HAP-1 (cell line): ENCODE measurements around the gene MBNL1.

Experiments
- DNase-seq, 2 experiments: peaks; one replicate each; pipeline ENCODE4 v3.0.0-alpha.2; 2016 to 2020; ENCODE audit warnings: low spot score in 2 of 2
- H3K27me3 ChIP-seq: fragments of 250-450 bp; sonication (Bioruptor Pico); 2 replicates; pipeline ENCODE4 v1.5.1; 2020; ENCODE audit warnings: low read depth, mild to moderate bottlenecking, moderate library complexity
- H3K36me3 ChIP-seq: fragments of 250-450 bp; sonication (Bioruptor Pico); replicated peaks from 2 replicates; pipeline ENCODE4 v1.5.1; 2020; ENCODE audit warnings: mild to moderate bottlenecking
- H3K4me1 ChIP-seq: fragments of 250-450 bp; sonication (Bioruptor Pico); 2 replicates; pipeline ENCODE4 v1.5.1; 2020; ENCODE audit warnings: mild to moderate bottlenecking
- H3K4me3 ChIP-seq: fragments of 250-450 bp; sonication (Bioruptor Pico); 2 replicates; pipeline ENCODE4 v1.5.1; 2020; ENCODE audit warnings: mild to moderate bottlenecking, moderate library complexity
- H3K9me3 ChIP-seq: fragments of 250-450 bp; sonication (Bioruptor Pico); 2 replicates; pipeline ENCODE4 v1.5.1; 2020; ENCODE audit warnings: mild to moderate bottlenecking, moderate library complexity
- in situ Hi-C: fragments of 300-500 bp; cut with MboI; formaldehyde crosslinking; loops from 3 replicates; pipeline ENCODE4 v1.14.3; 2020; ENCODE audit warnings: low sequenced_read_pairs, inconsistent platforms, mixed read lengths

The MBNL1 gene

DNA sequence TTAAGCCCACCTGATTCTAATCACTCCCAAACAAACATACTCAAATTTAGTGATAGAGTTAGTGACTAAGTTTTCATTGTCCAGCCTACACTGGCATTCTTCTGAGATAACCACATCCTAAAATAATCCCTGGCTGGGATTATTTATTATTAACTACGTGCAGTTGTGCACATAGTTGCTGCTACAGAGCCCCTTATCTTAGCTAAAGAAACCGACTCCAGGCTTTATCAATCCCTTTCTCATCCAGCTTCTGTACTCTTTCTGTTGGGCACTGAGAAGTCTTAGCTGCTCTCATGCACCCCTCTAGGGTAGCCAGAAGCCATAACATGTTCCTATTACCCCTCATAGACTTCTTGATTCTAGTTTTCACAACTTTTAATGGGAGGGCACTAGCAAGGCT lies 208.7 kb downstream of the MBNL1 start:
- Histone ChIP-seq H3K27me3 (no peaks in the 10 kb centered on the region), H3K36me3 (no peaks in the 10 kb centered on the region), H3K4me1 (no peaks in the 10 kb centered on the region), H3K9me3 (no peaks in the 10 kb centered on the region), H3K4me3 (no peak overlapping the region)
- DNase-seq = no peak
- in situ Hi-C loops = no loop called here

DNA sequence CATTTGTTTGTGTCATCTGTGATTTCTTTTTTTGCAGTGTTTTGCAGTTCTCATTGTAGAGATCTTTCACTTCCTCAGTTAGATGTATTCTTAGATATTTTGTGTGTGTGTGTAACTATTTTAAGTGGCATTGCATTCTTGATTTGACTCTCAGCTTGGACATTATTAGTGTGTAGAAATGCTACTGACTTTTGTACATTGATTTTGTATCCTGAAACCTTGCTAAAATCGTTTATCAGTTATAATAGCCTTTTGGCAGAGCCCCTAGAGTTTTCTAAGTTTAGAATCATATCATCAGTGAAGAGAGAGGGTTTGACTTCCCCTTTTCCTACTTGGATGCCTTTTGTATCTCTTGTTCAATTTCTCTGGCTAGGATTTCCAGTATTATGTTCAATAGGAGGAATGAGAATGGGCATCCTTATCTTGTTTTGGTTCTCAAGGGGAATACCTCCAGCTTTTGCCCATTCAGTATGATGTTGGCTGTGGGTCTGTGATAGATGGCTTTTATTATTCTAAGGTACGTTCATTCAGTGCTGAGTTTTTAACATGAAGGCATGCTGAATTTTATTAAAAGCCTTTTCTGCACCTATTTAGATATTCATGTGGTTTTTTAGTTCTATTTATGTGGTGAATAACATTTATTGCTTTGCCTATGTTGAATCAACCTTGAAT lies 211.7 kb downstream of the MBNL1 start:
- H3K36me3 ChIP-seq = no peaks in the 10 kb centered on the region
- no peak overlapping the region for H3K4me3 ChIP-seq
- no peak for DNase-seq
- no peaks in the 10 kb centered on the region for H3K27me3 ChIP-seq
- in situ Hi-C loops = no loop called here
- no peaks in the 10 kb centered on the region for H3K4me1 ChIP-seq
- no peaks in the 10 kb centered on the region for H3K9me3 ChIP-seq

DNA sequence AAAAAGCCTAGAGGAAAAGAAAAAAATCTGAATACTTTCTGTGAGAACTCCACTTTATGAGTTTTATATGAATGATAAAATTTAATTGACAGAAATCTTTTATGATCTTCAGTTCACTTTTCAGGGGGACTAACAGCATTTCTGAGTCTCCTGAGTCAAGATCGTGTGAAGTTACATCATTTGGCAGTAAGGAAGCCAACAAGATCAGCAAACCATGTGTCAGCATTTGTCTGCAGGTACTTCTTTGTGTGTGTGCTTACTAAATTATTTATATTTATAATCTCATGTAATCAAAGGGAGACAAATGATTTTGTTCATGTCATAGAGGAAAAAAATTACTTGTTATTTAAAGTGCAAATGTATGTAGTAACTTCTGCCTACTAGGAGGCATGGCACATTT lies 217.6 kb downstream of the MBNL1 start:
- Histone ChIP-seq H3K36me3 (no peaks in the 10 kb centered on the region), H3K27me3 (no peaks in the 10 kb centered on the region), H3K4me3 (no peak overlapping the region), H3K9me3 (no peaks in the 10 kb centered on the region), H3K4me1 (no peaks in the 10 kb centered on the region)
- no peak for DNase-seq
- in situ Hi-C loops = no loop called here

DNA sequence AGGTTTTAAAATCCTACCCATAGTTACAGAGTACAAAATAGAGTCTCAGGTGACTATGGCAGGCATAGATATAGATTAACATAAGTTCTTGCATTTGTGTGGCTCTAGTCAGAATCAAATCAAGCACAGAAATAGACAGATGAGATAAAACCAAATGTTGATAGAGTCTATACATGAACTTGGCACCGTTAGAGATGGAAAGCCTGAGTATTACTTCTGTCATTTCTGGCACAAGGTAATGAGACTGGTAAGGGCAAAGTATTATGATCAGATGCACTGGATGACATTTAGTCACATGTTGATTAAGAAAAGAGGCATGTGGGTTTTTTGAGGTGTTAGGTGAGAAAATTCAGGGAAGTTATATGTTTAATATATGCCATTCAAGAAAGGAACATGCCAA lies 219.7 kb downstream of the MBNL1 start:
- H3K4me3 ChIP-seq = no peak overlapping the region
- no peaks in the 10 kb centered on the region for H3K4me1 ChIP-seq
- DNase-seq = no peak
- H3K27me3 ChIP-seq = no peaks in the 10 kb centered on the region
- in situ Hi-C loops = no loop called here
- H3K36me3 ChIP-seq = no peaks in the 10 kb centered on the region
- no peaks in the 10 kb centered on the region for H3K9me3 ChIP-seq

DNA sequence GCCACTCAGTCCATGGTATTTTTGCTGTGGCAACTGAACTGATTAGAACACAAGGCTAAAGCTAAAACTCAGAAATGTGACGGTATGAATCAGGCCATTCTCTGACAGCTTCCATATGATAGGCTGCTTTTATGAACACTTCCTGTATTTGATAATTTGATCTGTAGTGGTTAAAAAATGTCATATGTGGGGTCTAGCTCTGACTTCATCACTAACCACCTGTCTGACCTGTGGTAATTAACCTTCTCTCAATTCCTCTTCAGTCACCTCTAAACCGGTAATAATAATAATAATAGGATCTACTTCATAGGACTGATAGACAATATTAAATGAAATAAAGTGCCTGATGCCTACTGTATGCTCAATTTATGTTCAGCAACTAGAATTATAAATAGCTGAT lies 223.2 kb downstream of the MBNL1 start:
- no peaks in the 10 kb centered on the region for H3K4me1 ChIP-seq
- no peaks in the 10 kb centered on the region for H3K9me3 ChIP-seq
- H3K36me3 ChIP-seq = no peaks in the 10 kb centered on the region
- in situ Hi-C loops = no loop called here
- no peaks in the 10 kb centered on the region; the same call in 1 of the 2 replicates for H3K27me3 ChIP-seq
- no peak overlapping the region for H3K4me3 ChIP-seq
- no peak for DNase-seq

DNA sequence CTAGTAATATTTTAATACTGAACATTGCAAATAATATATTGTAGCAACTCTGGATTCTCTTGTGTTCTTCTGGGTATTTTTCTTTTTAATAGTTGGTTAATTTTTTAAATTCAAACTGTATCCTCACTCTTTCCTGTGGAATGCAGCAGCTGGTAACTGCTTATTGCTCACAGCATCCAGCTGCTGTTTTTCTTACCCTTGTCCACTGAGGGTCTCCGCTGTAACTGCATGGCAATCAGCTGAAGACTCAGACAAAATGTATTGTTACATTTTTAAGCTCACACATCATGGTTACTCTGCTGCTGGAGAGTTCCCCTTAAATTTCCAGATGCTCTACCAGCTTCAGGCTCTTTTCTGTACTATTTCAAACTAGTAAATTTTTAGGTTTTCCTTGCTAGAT lies 227.6 kb downstream of the MBNL1 start:
- no peaks in the 10 kb centered on the region for H3K9me3 ChIP-seq
- in situ Hi-C loops = no loop called here
- H3K4me3 ChIP-seq = no peak overlapping the region
- no peaks in the 10 kb centered on the region; the same call in 1 of the 2 replicates for H3K27me3 ChIP-seq
- no peaks in the 10 kb centered on the region for H3K36me3 ChIP-seq
- H3K4me1 ChIP-seq = no peaks in the 10 kb centered on the region
- DNase-seq = no peak

DNA sequence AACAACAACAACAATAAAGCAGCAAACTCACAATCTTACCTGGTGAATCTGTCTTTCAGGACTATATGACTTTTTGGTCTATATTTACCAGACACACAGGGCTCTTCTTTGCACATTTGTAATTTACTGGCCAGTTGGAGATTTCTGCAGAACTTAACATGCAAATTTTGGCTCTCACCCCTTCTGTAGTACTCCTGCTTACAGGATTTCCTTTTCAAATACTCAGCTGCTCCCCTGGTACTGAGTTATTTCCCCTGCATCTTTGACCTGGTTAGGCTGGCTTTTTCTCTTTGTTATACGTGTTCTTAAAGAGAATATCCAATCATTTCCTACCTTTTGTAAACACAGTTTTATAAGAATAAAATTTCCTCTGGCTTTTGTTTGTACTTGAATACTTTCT lies 228.0 kb downstream of the MBNL1 start:
- no peak for DNase-seq
- H3K27me3 ChIP-seq = no peaks in the 10 kb centered on the region; the same call in 1 of the 2 replicates
- no peak overlapping the region for H3K4me3 ChIP-seq
- no peaks in the 10 kb centered on the region for H3K36me3 ChIP-seq
- in situ Hi-C loops = no loop called here
- H3K4me1 ChIP-seq = no peaks in the 10 kb centered on the region
- no peaks in the 10 kb centered on the region for H3K9me3 ChIP-seq

DNA sequence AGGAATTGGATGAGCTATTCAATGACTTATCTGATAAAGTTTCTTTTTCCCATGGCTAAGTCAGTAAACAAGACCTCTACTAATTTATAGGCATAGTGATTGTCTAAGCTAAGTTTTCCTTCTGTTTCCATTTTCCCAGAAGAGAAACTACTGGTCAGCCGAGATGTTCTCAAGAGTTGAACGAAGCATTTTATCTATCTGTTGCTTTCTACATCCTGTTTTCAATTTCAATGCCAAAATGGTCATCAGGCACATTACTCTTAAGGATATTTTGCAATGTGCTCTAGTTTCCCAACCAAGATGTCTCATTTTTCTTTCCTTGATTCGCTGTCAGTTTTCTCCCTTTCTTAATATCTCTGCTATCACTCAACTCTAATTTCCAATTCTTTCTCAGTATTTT lies 228.7 kb downstream of the MBNL1 start:
- no peaks in the 10 kb centered on the region; the same call in 1 of the 2 replicates for H3K27me3 ChIP-seq
- no peaks in the 10 kb centered on the region for H3K9me3 ChIP-seq
- in situ Hi-C loops = no loop called here
- no peaks in the 10 kb centered on the region for H3K36me3 ChIP-seq
- H3K4me1 ChIP-seq = no peaks in the 10 kb centered on the region
- H3K4me3 ChIP-seq = no peak overlapping the region
- DNase-seq = no peak

DNA sequence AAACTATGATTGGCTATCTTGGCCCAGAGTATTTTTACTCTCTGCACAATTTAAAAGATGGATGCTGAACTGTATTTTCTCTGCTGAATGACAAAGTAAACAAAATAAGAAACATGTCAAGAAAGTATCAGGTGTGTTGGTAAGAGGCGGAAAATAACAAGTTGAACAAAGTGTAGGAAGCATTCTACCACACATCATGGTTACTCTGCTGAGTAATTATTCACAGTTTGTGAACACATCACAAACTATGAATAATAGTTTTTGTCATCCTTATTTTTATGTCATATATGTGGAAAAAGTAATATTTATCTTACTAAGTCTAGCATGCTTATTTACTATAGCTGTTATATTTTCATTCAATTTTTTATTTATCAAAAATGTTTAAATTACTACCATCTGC lies 229.2 kb downstream of the MBNL1 start:
- DNase-seq = no peak
- no peaks in the 10 kb centered on the region for H3K4me1 ChIP-seq
- no peak overlapping the region for H3K4me3 ChIP-seq
- no peaks in the 10 kb centered on the region; the same call in 1 of the 2 replicates for H3K27me3 ChIP-seq
- in situ Hi-C loops = no loop called here
- H3K36me3 ChIP-seq = no peaks in the 10 kb centered on the region
- no peaks in the 10 kb centered on the region for H3K9me3 ChIP-seq

DNA sequence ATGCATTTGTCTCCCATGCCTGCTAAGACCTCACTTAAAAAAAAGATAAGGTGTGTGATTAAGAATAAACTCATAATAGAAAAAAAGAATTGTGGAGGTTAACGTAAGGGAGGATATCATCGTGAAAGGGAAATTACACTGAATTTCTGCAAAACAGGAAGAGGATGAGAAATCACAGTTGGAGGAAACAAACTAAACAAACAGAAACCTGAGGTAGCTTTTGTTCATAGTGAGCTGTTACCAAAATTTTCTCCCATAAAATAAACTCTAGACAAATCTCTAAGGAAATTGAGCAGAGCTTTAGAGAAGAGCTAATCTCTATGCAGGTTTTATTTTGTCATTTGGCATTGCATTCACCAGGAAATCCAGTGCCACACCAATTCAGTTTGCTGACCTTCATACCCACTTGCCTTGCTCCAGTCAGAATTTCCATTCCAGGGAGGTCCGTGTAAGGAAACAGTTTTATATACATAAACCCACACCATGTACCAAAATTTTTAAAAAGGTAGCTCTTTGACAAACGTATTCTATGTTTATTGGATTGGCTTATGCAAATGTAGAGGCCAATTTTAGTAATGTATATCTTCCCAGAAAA lies 231.2 kb downstream of the MBNL1 start:
- H3K9me3 ChIP-seq = no peaks in the 10 kb centered on the region
- in situ Hi-C loops = no loop called here
- no peak for DNase-seq
- no peaks in the 10 kb centered on the region for H3K4me1 ChIP-seq
- H3K36me3 ChIP-seq = no peaks in the 10 kb centered on the region
- no peak overlapping the region for H3K4me3 ChIP-seq
- H3K27me3 ChIP-seq = no peaks in the 10 kb centered on the region; the same call in 1 of the 2 replicates

DNA sequence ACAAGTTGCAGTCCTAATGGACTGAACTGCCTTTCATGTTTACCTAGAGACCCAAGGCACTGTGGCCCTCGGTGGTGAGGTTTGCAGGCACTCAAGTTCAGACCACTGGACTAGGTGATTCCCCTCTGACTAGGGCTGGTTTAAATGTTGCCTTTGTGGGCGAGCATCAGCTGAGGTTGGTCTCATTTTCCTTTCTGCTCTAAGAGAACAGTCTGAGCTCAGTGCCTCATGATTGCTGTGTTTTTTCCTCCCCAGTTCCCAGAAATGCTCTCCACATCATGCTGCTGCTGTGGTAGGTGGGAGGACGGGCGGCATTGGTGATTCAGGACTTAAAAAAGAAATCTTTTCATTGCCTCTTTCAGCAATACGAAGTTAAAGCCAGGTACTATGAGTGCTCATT lies 237.2 kb downstream of the MBNL1 start:
- H3K36me3 ChIP-seq = no peaks in the 10 kb centered on the region
- no peaks in the 10 kb centered on the region for H3K4me1 ChIP-seq
- no peaks in the 10 kb centered on the region for H3K9me3 ChIP-seq
- in situ Hi-C loops = no loop called here
- DNase-seq = no peak
- H3K27me3 ChIP-seq = no peaks in the 10 kb centered on the region; the same call in 1 of the 2 replicates
- H3K4me3 ChIP-seq = no peak overlapping the region

DNA sequence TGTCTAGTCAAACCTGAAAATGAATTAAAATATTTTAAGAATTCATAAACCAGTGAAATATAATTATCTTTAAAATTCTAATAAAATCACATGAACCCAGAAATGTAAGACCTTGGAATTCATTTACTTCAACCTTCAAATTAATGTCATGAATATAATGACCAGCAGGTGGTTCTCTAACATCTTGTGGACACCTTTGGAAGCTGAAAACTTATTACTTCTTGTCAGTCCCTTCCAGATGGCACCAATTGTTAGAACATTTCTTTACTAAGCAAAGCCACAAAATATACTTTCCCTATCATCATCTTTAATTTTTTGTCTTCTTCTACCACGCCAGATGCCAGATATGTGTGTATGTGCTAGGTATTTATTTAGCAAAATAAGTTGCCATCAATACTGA lies 240.0 kb downstream of the MBNL1 start:
- no peaks in the 10 kb centered on the region for H3K36me3 ChIP-seq
- no peak for DNase-seq
- no peak overlapping the region for H3K4me3 ChIP-seq
- no peaks in the 10 kb centered on the region for H3K4me1 ChIP-seq
- H3K27me3 ChIP-seq = no peaks in the 10 kb centered on the region; the same call in 1 of the 2 replicates
- in situ Hi-C loops = no loop called here
- H3K9me3 ChIP-seq = no peaks in the 10 kb centered on the region

DNA sequence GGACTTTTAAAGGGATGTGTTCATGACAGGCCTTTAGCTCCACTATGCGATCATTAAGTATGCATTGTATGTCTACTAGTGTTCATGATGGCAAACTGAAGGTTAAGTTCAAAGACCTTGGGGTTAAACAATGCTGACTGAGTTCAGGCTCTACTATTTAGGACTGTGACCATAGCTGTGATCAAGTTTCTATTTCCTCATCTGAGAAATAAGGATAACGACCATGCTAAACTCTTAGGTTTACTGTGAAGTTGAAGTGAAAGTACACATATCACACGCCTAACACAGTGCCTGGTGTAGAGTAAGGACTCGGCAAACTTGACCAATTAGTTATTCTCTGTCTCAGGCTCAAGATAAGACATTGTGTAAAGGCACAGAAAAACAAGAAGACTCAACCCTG lies 243.2 kb downstream of the MBNL1 start:
- no peaks in the 10 kb centered on the region for H3K36me3 ChIP-seq
- H3K27me3 ChIP-seq = no peaks in the 10 kb centered on the region; the same call in 1 of the 2 replicates
- no peak overlapping the region for H3K4me3 ChIP-seq
- no peaks in the 10 kb centered on the region for H3K9me3 ChIP-seq
- in situ Hi-C loops = no loop called here
- DNase-seq = no peak
- H3K4me1 ChIP-seq = no peaks in the 10 kb centered on the region

DNA sequence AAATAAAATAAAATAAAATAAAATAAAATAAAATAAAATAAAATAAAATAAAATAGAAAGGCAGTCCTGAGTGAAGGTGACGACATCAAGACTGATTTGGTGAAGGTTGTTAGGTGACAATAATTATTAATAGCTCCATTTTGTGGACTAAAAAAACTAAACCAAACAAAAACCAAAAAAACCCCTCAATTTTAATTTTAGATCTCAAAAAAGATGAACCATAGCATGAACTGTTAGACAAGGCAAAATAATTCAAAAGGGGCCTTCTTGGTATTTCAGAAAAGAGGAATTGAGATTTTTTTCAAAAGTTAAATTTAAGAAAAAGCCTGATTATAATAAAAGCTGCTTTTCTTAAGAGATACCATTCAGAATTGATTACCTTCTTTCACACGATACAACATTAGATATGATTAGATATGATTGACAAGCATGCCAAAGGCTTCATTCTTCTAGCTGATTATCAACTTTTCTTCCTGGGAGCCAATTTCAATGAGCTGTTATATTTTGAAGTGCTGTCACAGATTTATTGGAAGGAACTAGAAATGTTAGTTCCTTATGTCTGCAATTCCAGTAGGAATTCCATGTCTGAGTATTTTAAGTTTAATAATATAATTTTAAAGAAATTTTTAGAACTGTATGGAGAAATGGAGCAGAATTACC lies 244.7 kb downstream of the MBNL1 start:
- no peaks in the 10 kb centered on the region for H3K36me3 ChIP-seq
- no peaks in the 10 kb centered on the region for H3K9me3 ChIP-seq
- no peaks in the 10 kb centered on the region; the same call in 1 of the 2 replicates for H3K27me3 ChIP-seq
- H3K4me1 ChIP-seq = no peaks in the 10 kb centered on the region
- no peak overlapping the region for H3K4me3 ChIP-seq
- in situ Hi-C loops = no loop called here
- no peak for DNase-seq
